NCI-H82 treated with DMSO at 0.1 percent for 48 hours (cell line): ENCODE data around the gene TRO.

Experiments
- DNase-seq: peaks from one replicate; lab custom pipeline; 2025; ENCODE audit not compliant: unreplicated experiment; lab: John Stamatoyannopoulos, UW

The TRO gene

GRCh38 chrX:54964766-54965497, 44.3 kb downstream of the TRO start:
- DNase-seq = no peak

GRCh38 chrX:54977387-54977786, 56.8 kb downstream of the TRO start:
- DNase-seq = no peak

GRCh38 chrX:54978448-54978847, 57.8 kb downstream of the TRO start:
- DNase-seq = no peak

DNA sequence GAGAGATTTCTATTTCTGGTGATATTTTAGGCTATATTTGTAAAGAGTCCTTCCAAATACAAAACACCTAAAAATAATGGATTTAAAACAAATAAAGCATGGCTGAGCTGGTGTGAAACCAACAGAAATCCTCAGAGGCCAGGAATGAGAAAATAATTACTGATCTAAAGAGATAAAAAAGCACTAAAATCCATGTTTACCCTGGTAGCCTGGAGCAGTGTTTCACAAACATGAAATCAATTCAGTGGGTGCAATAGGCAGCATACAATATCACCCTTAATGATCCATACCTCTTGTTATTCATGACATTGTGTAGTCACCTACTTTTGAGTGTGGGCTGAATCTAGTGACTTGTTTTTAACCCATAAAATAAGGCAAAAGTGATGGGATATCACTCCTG, 58.8 kb downstream of the TRO start:
- no peak for DNase-seq

GRCh38 chrX:54980334-54980733, 59.7 kb downstream of the TRO start:
- DNase-seq = no peak
